Measurements from ENCODE around the gene SYT13. TPM values are rescaled to one million over a fixed set of nuclear protein-coding genes. Genes with fewer than 3 reads are reported as not detected.

SYT13 gene
- total RNA-seq, 4 donors from 2014 or later: not detected

GRCh38 chr11:45321031-45321595, 35.0 kb upstream of the SYT13 start:
- no peak for TF ChIP-seq CTCF (IDR thresholded peaks at IDR 0.05; ENCODE audit: low read depth)

- no peak for TF ChIP-seq CTCF (IDR thresholded peaks at IDR 0.05; ENCODE audit: low read depth)
Observed at GRCh38 chr11:45320371-45320770, 34.2 kb upstream of the SYT13 start.

GRCh38 chr11:45319077-45319476, 32.9 kb upstream of the SYT13 start:
- no peak for TF ChIP-seq CTCF (IDR thresholded peaks at IDR 0.05; ENCODE audit: low read depth)

GRCh38 chr11:45318516-45318915, 32.4 kb upstream of the SYT13 start:
- no peak for TF ChIP-seq CTCF (IDR thresholded peaks at IDR 0.05; ENCODE audit: low read depth)

- TF ChIP-seq CTCF (IDR thresholded peaks at IDR 0.05; ENCODE audit: low read depth): no peak
Observed at GRCh38 chr11:45316258-45316657, 30.1 kb upstream of the SYT13 start.

- no peak for TF ChIP-seq CTCF (IDR thresholded peaks at IDR 0.05; ENCODE audit: low read depth)
Observed at GRCh38 chr11:45314900-45315299, 28.8 kb upstream of the SYT13 start.

- TF ChIP-seq CTCF (IDR thresholded peaks at IDR 0.05; ENCODE audit: low read depth): no peak
Observed at GRCh38 chr11:45313171-45313865, 27.2 kb upstream of the SYT13 start.
